ENCODE data around the gene IL17B. TPM values are rescaled to one million over a fixed set of nuclear protein-coding genes. Genes with fewer than 3 reads are reported as not detected.

IL17B gene
- polyA plus RNA-seq, 1 donor (not counting 4 experiments of a cell fraction or from before 2014, with no cell fraction given) = not detected

GRCh38 chr5:149404746-149405549, 25.9 kb upstream of the IL17B start:
- H3K79me2 ChIP-seq (ENCODE audit: control insufficient read depth, insufficient read depth, low read length) = no peaks in the 10 kb centered on the region
- FAIRE-seq (no peak), DNase-seq (ENCODE audit: low read depth, low spot score) (no peak)
- no peaks in the 10 kb centered on the region for H4K20me1 ChIP-seq (ENCODE audit: control insufficient read depth, extremely low read depth, insufficient read depth, low read length)
- no peak overlapping the region for H3K4me2 ChIP-seq (ENCODE audit: control insufficient read depth, extremely low read depth, insufficient read depth, low read depth, low read length)
- no peak overlapping the region for H3K27ac ChIP-seq (ENCODE audit: control insufficient read depth, insufficient read depth, low read length)
- dilution Hi-C loops (cut with MboI; ENCODE audit: extremely low pct_ligation_motif_present, low sequenced_read_pairs) = no loop called here
- H3K27me3 ChIP-seq (ENCODE audit: control insufficient read depth, extremely low read depth, insufficient read depth, low read length) = peaks cover 2% of the 10 kb centered on the region
- no peaks in the 10 kb centered on the region for H3K9me3 ChIP-seq (ENCODE audit: control insufficient read depth, low read depth, low read length)
- no peak overlapping the region for H2AFZ ChIP-seq (ENCODE audit: control insufficient read depth, low read length)
- no peaks in the 10 kb centered on the region for H3K4me1 ChIP-seq (ENCODE audit: control insufficient read depth, extremely low read depth, insufficient read depth, low read length)
- H3K9ac ChIP-seq (ENCODE audit: control insufficient read depth, extremely low read depth, insufficient read depth, low read length) = no peak overlapping the region
- no peaks in the 10 kb centered on the region for H3K9me1 ChIP-seq (ENCODE audit: control insufficient read depth, extremely low read depth, insufficient read depth, low read length)
- TF ChIP-seq CTCF (optimal IDR thresholded peaks at IDR 0.05 in 1 of 3, IDR thresholded peaks at IDR 0.05 in 1 of 3, conservative IDR thresholded peaks at IDR 0.05 in 1 of 3; ENCODE audit: extremely low read depth in 1 of 3, insufficient read depth in 2 of 3, low read length in 3 of 3) (no peak), EZH2 (IDR thresholded peaks at IDR 0.05; ENCODE audit: low read length) (no peak)
- no peaks in the 10 kb centered on the region for H3K36me3 ChIP-seq (ENCODE audit: control insufficient read depth in 2 of 2, extremely low read depth in 1 of 2, insufficient read depth in 2 of 2, low read length in 2 of 2)
- H3K4me3 ChIP-seq (ENCODE audit: control insufficient read depth in 2 of 3, extremely low read depth in 1 of 3, insufficient read depth in 2 of 3, low read depth in 1 of 3, low read length in 3 of 3) = no peak overlapping the region

- Histone ChIP-seq H3K9me1 (ENCODE audit: control insufficient read depth, extremely low read depth, insufficient read depth, low read length) (no peaks in the 10 kb centered on the region), H3K9ac (ENCODE audit: control insufficient read depth, extremely low read depth, insufficient read depth, low read length) (no peak overlapping the region), H3K79me2 (ENCODE audit: control insufficient read depth, insufficient read depth, low read length) (no peaks in the 10 kb centered on the region), H3K4me2 (ENCODE audit: control insufficient read depth, extremely low read depth, insufficient read depth, low read depth, low read length) (no peak overlapping the region), H3K4me1 (ENCODE audit: control insufficient read depth, extremely low read depth, insufficient read depth, low read length) (no peaks in the 10 kb centered on the region), H3K9me3 (ENCODE audit: control insufficient read depth, low read depth, low read length) (no peaks in the 10 kb centered on the region), H3K27me3 (ENCODE audit: control insufficient read depth, extremely low read depth, insufficient read depth, low read length) (peaks cover 2% of the 10 kb centered on the region), H3K36me3 (ENCODE audit: control insufficient read depth in 2 of 2, extremely low read depth in 1 of 2, insufficient read depth in 2 of 2, low read length in 2 of 2) (no peaks in the 10 kb centered on the region), H2AFZ (ENCODE audit: control insufficient read depth, low read length) (no peak overlapping the region), H4K20me1 (ENCODE audit: control insufficient read depth, extremely low read depth, insufficient read depth, low read length) (no peaks in the 10 kb centered on the region), H3K27ac (ENCODE audit: control insufficient read depth, insufficient read depth, low read length) (no peak overlapping the region), H3K4me3 (ENCODE audit: control insufficient read depth in 2 of 3, extremely low read depth in 1 of 3, insufficient read depth in 2 of 3, low read depth in 1 of 3, low read length in 3 of 3) (no peak overlapping the region)
- dilution Hi-C loops (cut with MboI; ENCODE audit: extremely low pct_ligation_motif_present, low sequenced_read_pairs) = no loop called here
- no peak for DNase-seq (ENCODE audit: low read depth, low spot score)
- no peak for TF ChIP-seq CTCF (optimal IDR thresholded peaks at IDR 0.05 in 1 of 3, IDR thresholded peaks at IDR 0.05 in 1 of 3, conservative IDR thresholded peaks at IDR 0.05 in 1 of 3; ENCODE audit: extremely low read depth in 1 of 3, insufficient read depth in 2 of 3, low read length in 3 of 3)
- TF ChIP-seq EZH2 (IDR thresholded peaks at IDR 0.05; ENCODE audit: low read length) = no peak
- FAIRE-seq = no peak
Measured at GRCh38 chr5:149403923-149404745, 25.0 kb upstream of the IL17B start.

Measured in keratinocyte (primary cell).